Measurements from ENCODE around the gene IGSF3.

The IGSF3 gene

GRCh38 chr1:116679828-116680628 is 12.5 kb upstream of the IGSF3 start:
- Histone ChIP-seq H3K27me3 (ENCODE audit: insufficient read depth, low read length) (peaks cover 2% of the 10 kb centered on the region), H3K9me3 (ENCODE audit: low read length) (no peaks in the 10 kb centered on the region), H3K4me1 (ENCODE audit: insufficient read depth, low read length) (peaks cover 4% of the 10 kb centered on the region), H3K4me3 (ENCODE audit: low read length) (no peak overlapping the region), H2AFZ (ENCODE audit: low read depth, low read length) (peak overlapping the region; percentile 39), H3K36me3 (ENCODE audit: insufficient read depth, low read length) (no peaks in the 10 kb centered on the region)

- Histone ChIP-seq H3K27me3 (ENCODE audit: insufficient read depth, low read length) (peaks cover 2% of the 10 kb centered on the region), H3K9me3 (ENCODE audit: low read length) (no peaks in the 10 kb centered on the region), H2AFZ (ENCODE audit: low read depth, low read length) (peak overlapping the region; percentile 39), H3K36me3 (ENCODE audit: insufficient read depth, low read length) (no peaks in the 10 kb centered on the region), H3K4me1 (ENCODE audit: insufficient read depth, low read length) (peaks cover 4% of the 10 kb centered on the region), H3K4me3 (ENCODE audit: low read length) (no peak overlapping the region)
Observed at GRCh38 chr1:116679091-116679827, 11.7 kb upstream of the IGSF3 start.

GRCh38 chr1:116678732-116679090 is 11.2 kb upstream of the IGSF3 start:
- H3K27me3 ChIP-seq (ENCODE audit: insufficient read depth, low read length): peaks cover 2% of the 10 kb centered on the region

GRCh38 chr1:116677474-116678062 is 10.0 kb upstream of the IGSF3 start:
- no peak overlapping the region for H2AFZ ChIP-seq (ENCODE audit: low read depth, low read length)
- no peaks in the 10 kb centered on the region for H3K9me3 ChIP-seq (ENCODE audit: low read length)
- H3K4me1 ChIP-seq (ENCODE audit: insufficient read depth, low read length): peaks cover 4% of the 10 kb centered on the region
- H3K27me3 ChIP-seq (ENCODE audit: insufficient read depth, low read length): peaks cover 2% of the 10 kb centered on the region
- no peaks in the 10 kb centered on the region for H3K36me3 ChIP-seq (ENCODE audit: insufficient read depth, low read length)
- H3K4me3 ChIP-seq (ENCODE audit: low read length): no peak overlapping the region

More at GRCh38 chr1:116678732-116679090, 11.2 kb upstream of the IGSF3 start:
- Histone ChIP-seq H3K9me3 (ENCODE audit: low read length) (no peaks in the 10 kb centered on the region), H3K4me3 (ENCODE audit: low read length) (no peak overlapping the region), H3K36me3 (ENCODE audit: insufficient read depth, low read length) (no peaks in the 10 kb centered on the region), H3K4me1 (ENCODE audit: insufficient read depth, low read length) (peaks cover 4% of the 10 kb centered on the region), H2AFZ (ENCODE audit: low read depth, low read length) (peak overlapping the region; percentile 39)

- H3K9me3 ChIP-seq (ENCODE audit: low read length): no peaks in the 10 kb centered on the region
- peaks cover 4% of the 10 kb centered on the region for H3K4me1 ChIP-seq (ENCODE audit: insufficient read depth, low read length)
- no peak overlapping the region for H2AFZ ChIP-seq (ENCODE audit: low read depth, low read length)
- no peaks in the 10 kb centered on the region for H3K36me3 ChIP-seq (ENCODE audit: insufficient read depth, low read length)
- no peak overlapping the region for H3K4me3 ChIP-seq (ENCODE audit: low read length)
- H3K27me3 ChIP-seq (ENCODE audit: insufficient read depth, low read length): peaks cover 2% of the 10 kb centered on the region
Observed at GRCh38 chr1:116676291-116676690, 8.8 kb upstream of the IGSF3 start.

- H3K36me3 ChIP-seq (ENCODE audit: insufficient read depth, low read length): no peaks in the 10 kb centered on the region
- H3K4me3 ChIP-seq (ENCODE audit: low read length): no peak overlapping the region
- H3K9me3 ChIP-seq (ENCODE audit: low read length): no peaks in the 10 kb centered on the region
- no peak overlapping the region for H2AFZ ChIP-seq (ENCODE audit: low read depth, low read length)
- H3K27me3 ChIP-seq (ENCODE audit: insufficient read depth, low read length): no peaks in the 10 kb centered on the region
- peaks cover 4% of the 10 kb centered on the region for H3K4me1 ChIP-seq (ENCODE audit: insufficient read depth, low read length)
Observed at GRCh38 chr1:116674751-116675150, 7.2 kb upstream of the IGSF3 start.

GRCh38 chr1:116674011-116674531 is 6.5 kb upstream of the IGSF3 start:
- Histone ChIP-seq H3K36me3 (ENCODE audit: insufficient read depth, low read length) (no peaks in the 10 kb centered on the region), H2AFZ (ENCODE audit: low read depth, low read length) (no peak overlapping the region), H3K4me3 (ENCODE audit: low read length) (no peak overlapping the region), H3K9me3 (ENCODE audit: low read length) (no peaks in the 10 kb centered on the region), H3K27me3 (ENCODE audit: insufficient read depth, low read length) (no peaks in the 10 kb centered on the region), H3K4me1 (ENCODE audit: insufficient read depth, low read length) (peaks cover under 1% of the 10 kb centered on the region)

- no peak overlapping the region for H3K4me3 ChIP-seq (ENCODE audit: low read length)
Observed at GRCh38 chr1:116671912-116672311, 4.4 kb upstream of the IGSF3 start.

GRCh38 chr1:116671072-116671760 is 3.7 kb upstream of the IGSF3 start:
- Histone ChIP-seq H2AFZ (ENCODE audit: low read depth, low read length) (no peak overlapping the region), H3K4me3 (ENCODE audit: low read length) (no peak overlapping the region), H3K4me1 (ENCODE audit: insufficient read depth, low read length) (peaks cover 9% of the 10 kb centered on the region), H3K27me3 (ENCODE audit: insufficient read depth, low read length) (peaks cover 6% of the 10 kb centered on the region), H3K36me3 (ENCODE audit: insufficient read depth, low read length) (no peaks in the 10 kb centered on the region), H3K9me3 (ENCODE audit: low read length) (no peaks in the 10 kb centered on the region)

More at GRCh38 chr1:116671912-116672311, 4.4 kb upstream of the IGSF3 start:
- H2AFZ ChIP-seq (ENCODE audit: low read depth, low read length): no peak overlapping the region
- no peaks in the 10 kb centered on the region for H3K36me3 ChIP-seq (ENCODE audit: insufficient read depth, low read length)
- H3K4me1 ChIP-seq (ENCODE audit: insufficient read depth, low read length): peaks cover 2% of the 10 kb centered on the region
- H3K9me3 ChIP-seq (ENCODE audit: low read length): no peaks in the 10 kb centered on the region
- peaks cover 1% of the 10 kb centered on the region for H3K27me3 ChIP-seq (ENCODE audit: insufficient read depth, low read length)

GRCh38 chr1:116668277-116668676 is 744 bp upstream of the IGSF3 start:
- H3K9me3 ChIP-seq (ENCODE audit: low read length): no peaks in the 10 kb centered on the region
- H3K4me1 ChIP-seq (ENCODE audit: insufficient read depth, low read length): peaks cover 15% of the 10 kb centered on the region
- H3K4me3 ChIP-seq (ENCODE audit: low read length): peak overlapping the region; percentile 71
- H3K36me3 ChIP-seq (ENCODE audit: insufficient read depth, low read length): no peaks in the 10 kb centered on the region
- H2AFZ ChIP-seq (ENCODE audit: low read depth, low read length): no peak overlapping the region
- H3K27me3 ChIP-seq (ENCODE audit: insufficient read depth, low read length): peaks cover 12% of the 10 kb centered on the region

GRCh38 chr1:116667078-116667574 is 407 bp downstream of the IGSF3 start:
- H3K4me1 ChIP-seq (ENCODE audit: insufficient read depth, low read length): peaks cover 15% of the 10 kb centered on the region
- H3K36me3 ChIP-seq (ENCODE audit: insufficient read depth, low read length): no peaks in the 10 kb centered on the region
- H3K9me3 ChIP-seq (ENCODE audit: low read length): no peaks in the 10 kb centered on the region
- peaks cover 12% of the 10 kb centered on the region for H3K27me3 ChIP-seq (ENCODE audit: insufficient read depth, low read length)
- H2AFZ ChIP-seq (ENCODE audit: low read depth, low read length): peak overlapping the region; percentile 94
- peak overlapping the region; percentile 71 for H3K4me3 ChIP-seq (ENCODE audit: low read length)

GRCh38 chr1:116666187-116667077 is 1.1 kb downstream of the IGSF3 start:
- Histone ChIP-seq H3K27me3 (ENCODE audit: insufficient read depth, low read length) (peaks cover 12% of the 10 kb centered on the region), H3K4me3 (ENCODE audit: low read length) (peak overlapping the region; percentile 71)

More at GRCh38 chr1:116666187-116667077, 1.1 kb downstream of the IGSF3 start:
- Histone ChIP-seq H3K4me1 (ENCODE audit: insufficient read depth, low read length) (peaks cover 15% of the 10 kb centered on the region), H3K9me3 (ENCODE audit: low read length) (no peaks in the 10 kb centered on the region), H2AFZ (ENCODE audit: low read depth, low read length) (peak overlapping the region; percentile 94), H3K36me3 (ENCODE audit: insufficient read depth, low read length) (no peaks in the 10 kb centered on the region)

Measured in neuron (in vitro differentiated cells).